CD4-positive, alpha-beta T cell treated with Interleukin-1 beta for 1 hour (primary cell): ENCODE data around the gene CHRNA3.

Source experiments
- DNase-seq, 2 donors: peaks; one replicate each; pipeline ENCODE4 v3.0.0-alpha.2; 2020 to 2022

CHRNA3 gene

DNA sequence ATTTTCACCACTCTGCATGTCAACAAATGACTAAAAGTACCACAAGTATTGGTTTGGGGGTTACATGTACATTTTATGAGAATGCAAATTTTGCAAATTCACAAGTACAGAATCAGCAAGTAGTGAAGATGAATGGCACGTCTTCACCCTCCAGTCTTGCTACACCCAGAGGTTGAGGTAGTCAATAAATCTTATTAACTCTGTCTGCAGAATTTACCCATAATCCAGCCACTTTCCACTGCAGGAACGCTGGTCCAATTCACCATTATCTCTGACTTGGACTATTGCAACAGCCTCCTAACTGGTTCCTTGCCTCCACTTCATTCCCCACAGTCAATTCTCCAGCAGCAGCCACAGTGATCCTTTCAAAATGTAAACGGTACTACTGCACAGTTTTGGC lies 70.0 kb downstream of the CHRNA3 start:
- no peak for DNase-seq

DNA sequence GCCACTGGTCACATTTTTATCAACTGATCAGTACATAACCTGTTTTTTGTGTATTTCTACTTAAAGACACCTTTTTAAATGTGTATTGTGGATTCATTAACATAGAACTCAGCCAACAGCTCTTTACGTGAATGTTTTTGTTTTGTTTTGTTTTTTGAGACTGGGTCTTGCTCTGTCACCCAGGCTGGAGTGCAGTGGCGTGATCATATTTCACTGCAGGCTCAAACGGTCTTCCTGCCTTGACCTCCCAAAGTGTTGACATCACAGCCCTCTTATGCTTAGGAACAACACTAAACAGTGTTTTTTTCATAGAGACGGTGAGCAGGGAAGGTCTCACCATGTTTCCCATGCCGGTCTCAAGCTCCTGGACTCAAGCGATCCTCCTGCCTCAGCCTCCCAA lies 70.6 kb downstream of the CHRNA3 start:
- no peak for DNase-seq
